Measurements from ENCODE around the gene TMEM135. TPM values are rescaled to one million over a fixed set of nuclear protein-coding genes. Genes with fewer than 3 reads are reported as not detected.

Gene TMEM135
- polyA plus RNA-seq, 1 of the 3 experiments (the other 2 are of a cell fraction) = 3.0 TPM

GRCh38 chr11:87076260-87076783 is 38.6 kb downstream of the TMEM135 start:
- H3K9ac ChIP-seq = no peak overlapping the region
- CTCF ChIA-PET = no interaction called here

More at GRCh38 chr11:87076260-87076783, 38.6 kb downstream of the TMEM135 start:
- Histone ChIP-seq H3K9me3 (no peaks in the 10 kb centered on the region), H3K27me3 (ENCODE audit: insufficient read depth) (no peaks in the 10 kb centered on the region), H3K4me1 (ENCODE audit: control insufficient read depth in 1 of 2, insufficient read depth in 2 of 2, low read depth in 1 of 2, low read length in 1 of 2) (no peaks in the 10 kb centered on the region; a peak in 1 of 4 replicates), H3K9me2 (no peaks in the 10 kb centered on the region), H3K79me2 (ENCODE audit: insufficient read depth) (no peaks in the 10 kb centered on the region), H3K27ac (ENCODE audit: low read depth in 2 of 2, low read length in 1 of 2) (no peak overlapping the region), H3K4me2 (no peak overlapping the region), H2AFZ (ENCODE audit: low read depth) (no peak overlapping the region), H3K4me3 (ENCODE audit: low read depth in 2 of 2, low read length in 1 of 2) (no peak overlapping the region), H4K20me1 (ENCODE audit: insufficient read depth) (no peaks in the 10 kb centered on the region), H3K36me3 (replicated peaks in 1 of 2; ENCODE audit: control insufficient read depth in 1 of 2, insufficient read depth in 2 of 2, low read length in 1 of 2) (peaks cover 0 to 18% of the 10 kb centered on the region in 2 experiments), H3F3A (replicated peaks; ENCODE audit: insufficient read depth) (no peaks in the 10 kb centered on the region)
- 7% methylated on average over 2 of the region's 3 CpGs for WGBS (ENCODE audit: low lambda C conversion rate)
- no peak for DNase-seq
- TF ChIP-seq POLR2AphosphoS5 (IDR thresholded peaks at IDR 0.05; ENCODE audit: low read depth, low read length) = no peak
- no peak for TF ChIP-seq YY1 (IDR thresholded peaks at IDR 0.05; ENCODE audit: low read depth)
- TF ChIP-seq TEAD4 (IDR thresholded peaks at IDR 0.05; ENCODE audit: borderline replicate concordance, insufficient read depth) = no peak
- TF ChIP-seq SMC3 (IDR thresholded peaks at IDR 0.05; ENCODE audit: low read depth, low read length) = no peak
- no peak for TF ChIP-seq TCF12 (IDR thresholded peaks at IDR 0.05)
- TF ChIP-seq, protein P1, sequence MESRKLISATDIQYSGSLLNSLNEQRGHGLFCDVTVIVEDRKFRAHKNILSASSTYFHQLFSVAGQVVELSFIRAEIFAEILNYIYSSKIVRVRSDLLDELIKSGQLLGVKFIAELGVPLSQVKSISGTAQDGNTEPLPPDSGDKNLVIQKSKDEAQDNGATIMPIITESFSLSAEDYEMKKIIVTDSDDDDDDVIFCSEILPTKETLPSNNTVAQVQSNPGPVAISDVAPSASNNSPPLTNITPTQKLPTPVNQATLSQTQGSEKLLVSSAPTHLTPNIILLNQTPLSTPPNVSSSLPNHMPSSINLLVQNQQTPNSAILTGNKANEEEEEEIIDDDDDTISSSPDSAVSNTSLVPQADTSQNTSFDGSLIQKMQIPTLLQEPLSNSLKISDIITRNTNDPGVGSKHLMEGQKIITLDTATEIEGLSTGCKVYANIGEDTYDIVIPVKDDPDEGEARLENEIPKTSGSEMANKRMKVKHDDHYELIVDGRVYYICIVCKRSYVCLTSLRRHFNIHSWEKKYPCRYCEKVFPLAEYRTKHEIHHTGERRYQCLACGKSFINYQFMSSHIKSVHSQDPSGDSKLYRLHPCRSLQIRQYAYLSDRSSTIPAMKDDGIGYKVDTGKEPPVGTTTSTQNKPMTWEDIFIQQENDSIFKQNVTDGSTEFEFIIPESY (IDR thresholded peaks at IDR 0.05; ENCODE audit: borderline replicate concordance, low read depth) = no peak
- TF ChIP-seq NFIC (IDR thresholded peaks at IDR 0.05; ENCODE audit: borderline replicate concordance) = no peak
- TF ChIP-seq GATA2 (CRISPR knock-in tag; IDR thresholded peaks at IDR 0.05) = no peak
- TF ChIP-seq GABPA (IDR thresholded peaks at IDR 0.05; ENCODE audit: low read depth) = no peak
- no peak for TF ChIP-seq REST (IDR thresholded peaks at IDR 0.05; ENCODE audit: low read depth, low read length)
- TF ChIP-seq EP300 (IDR thresholded peaks at IDR 0.05; ENCODE audit: borderline replicate concordance in 1 of 2, low read depth in 1 of 2, low read length in 1 of 2) = no peak
- TF ChIP-seq USF1 (IDR thresholded peaks at IDR 0.05; ENCODE audit: borderline replicate concordance, low read depth) = no peak
- TF ChIP-seq MXI1 (IDR thresholded peaks at IDR 0.05; ENCODE audit: low read depth, low read length) = no peak
- TF ChIP-seq, protein P2, sequence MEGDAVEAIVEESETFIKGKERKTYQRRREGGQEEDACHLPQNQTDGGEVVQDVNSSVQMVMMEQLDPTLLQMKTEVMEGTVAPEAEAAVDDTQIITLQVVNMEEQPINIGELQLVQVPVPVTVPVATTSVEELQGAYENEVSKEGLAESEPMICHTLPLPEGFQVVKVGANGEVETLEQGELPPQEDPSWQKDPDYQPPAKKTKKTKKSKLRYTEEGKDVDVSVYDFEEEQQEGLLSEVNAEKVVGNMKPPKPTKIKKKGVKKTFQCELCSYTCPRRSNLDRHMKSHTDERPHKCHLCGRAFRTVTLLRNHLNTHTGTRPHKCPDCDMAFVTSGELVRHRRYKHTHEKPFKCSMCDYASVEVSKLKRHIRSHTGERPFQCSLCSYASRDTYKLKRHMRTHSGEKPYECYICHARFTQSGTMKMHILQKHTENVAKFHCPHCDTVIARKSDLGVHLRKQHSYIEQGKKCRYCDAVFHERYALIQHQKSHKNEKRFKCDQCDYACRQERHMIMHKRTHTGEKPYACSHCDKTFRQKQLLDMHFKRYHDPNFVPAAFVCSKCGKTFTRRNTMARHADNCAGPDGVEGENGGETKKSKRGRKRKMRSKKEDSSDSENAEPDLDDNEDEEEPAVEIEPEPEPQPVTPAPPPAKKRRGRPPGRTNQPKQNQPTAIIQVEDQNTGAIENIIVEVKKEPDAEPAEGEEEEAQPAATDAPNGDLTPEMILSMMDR (IDR thresholded peaks at IDR 0.05) = no peak
- TF ChIP-seq FOXM1 (IDR thresholded peaks at IDR 0.05; ENCODE audit: low read depth) = no peak
- TF ChIP-seq, protein P3, sequence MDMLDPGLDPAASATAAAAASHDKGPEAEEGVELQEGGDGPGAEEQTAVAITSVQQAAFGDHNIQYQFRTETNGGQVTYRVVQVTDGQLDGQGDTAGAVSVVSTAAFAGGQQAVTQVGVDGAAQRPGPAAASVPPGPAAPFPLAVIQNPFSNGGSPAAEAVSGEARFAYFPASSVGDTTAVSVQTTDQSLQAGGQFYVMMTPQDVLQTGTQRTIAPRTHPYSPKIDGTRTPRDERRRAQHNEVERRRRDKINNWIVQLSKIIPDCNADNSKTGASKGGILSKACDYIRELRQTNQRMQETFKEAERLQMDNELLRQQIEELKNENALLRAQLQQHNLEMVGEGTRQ (IDR thresholded peaks at IDR 0.05; ENCODE audit: borderline replicate concordance, low read depth, low read length) = no peak
- no peak for TF ChIP-seq RXRA (IDR thresholded peaks at IDR 0.05; ENCODE audit: borderline replicate concordance, low read depth)
- TF ChIP-seq IRF3 (IDR thresholded peaks at IDR 0.05; ENCODE audit: low read depth, low read length) = no peak
- POLR2A ChIA-PET = no interaction called here

Measured in SK-N-SH (cell line).